ENCODE results near the gene PPP2CA.

- no peak for TF ChIP-seq POLR2AphosphoS5 (IDR thresholded peaks at IDR 0.05)
- no peak for TF ChIP-seq POLR2A (IDR thresholded peaks at IDR 0.05; ENCODE audit: low read depth)
- TF ChIP-seq, protein P1, sequence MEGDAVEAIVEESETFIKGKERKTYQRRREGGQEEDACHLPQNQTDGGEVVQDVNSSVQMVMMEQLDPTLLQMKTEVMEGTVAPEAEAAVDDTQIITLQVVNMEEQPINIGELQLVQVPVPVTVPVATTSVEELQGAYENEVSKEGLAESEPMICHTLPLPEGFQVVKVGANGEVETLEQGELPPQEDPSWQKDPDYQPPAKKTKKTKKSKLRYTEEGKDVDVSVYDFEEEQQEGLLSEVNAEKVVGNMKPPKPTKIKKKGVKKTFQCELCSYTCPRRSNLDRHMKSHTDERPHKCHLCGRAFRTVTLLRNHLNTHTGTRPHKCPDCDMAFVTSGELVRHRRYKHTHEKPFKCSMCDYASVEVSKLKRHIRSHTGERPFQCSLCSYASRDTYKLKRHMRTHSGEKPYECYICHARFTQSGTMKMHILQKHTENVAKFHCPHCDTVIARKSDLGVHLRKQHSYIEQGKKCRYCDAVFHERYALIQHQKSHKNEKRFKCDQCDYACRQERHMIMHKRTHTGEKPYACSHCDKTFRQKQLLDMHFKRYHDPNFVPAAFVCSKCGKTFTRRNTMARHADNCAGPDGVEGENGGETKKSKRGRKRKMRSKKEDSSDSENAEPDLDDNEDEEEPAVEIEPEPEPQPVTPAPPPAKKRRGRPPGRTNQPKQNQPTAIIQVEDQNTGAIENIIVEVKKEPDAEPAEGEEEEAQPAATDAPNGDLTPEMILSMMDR (IDR thresholded peaks at IDR 0.05): no peak
Observed at GRCh38 chr5:134227776-134228175, 1.9 kb upstream of the PPP2CA start.
